HG03469 (cell line): ENCODE measurements around the gene OR52E4.

Experiments
- ATAC-seq: cut with Tn5 transposase; IDR thresholded peaks from one replicate; pipeline ENCODE4 v1.9.1; 2021; ENCODE audit warnings: mild to moderate bottlenecking, moderate library complexity, moderate number of reproducible peaks; ENCODE audit not compliant: unreplicated experiment

The OR52E4 gene

DNA sequence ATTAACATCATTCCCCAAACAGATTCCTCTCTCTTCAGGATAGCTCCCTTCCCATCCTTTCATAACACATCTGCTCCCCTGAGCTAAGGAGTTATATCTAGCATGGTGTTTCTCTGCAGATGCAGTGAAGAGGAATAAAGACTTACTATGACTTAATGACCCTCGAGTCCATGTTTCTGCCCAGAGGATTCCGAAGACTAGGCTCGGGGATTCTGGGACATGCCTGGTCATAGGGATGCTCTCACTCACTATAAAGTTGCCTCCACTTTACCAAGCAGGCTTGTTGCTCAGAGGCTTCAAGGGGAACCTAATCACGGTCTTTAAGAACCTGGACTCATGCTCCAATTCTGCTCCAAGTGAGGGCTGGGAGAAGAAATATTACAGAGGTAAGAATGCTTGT is at the start of gene OR52E4:
Gene OR52E4 (plus strand): TSS at position 301 of the 400 bp plus-strand sequence. CDS start 3,664 bp downstream, outside the sequence.
- ATAC-seq = no peak

DNA sequence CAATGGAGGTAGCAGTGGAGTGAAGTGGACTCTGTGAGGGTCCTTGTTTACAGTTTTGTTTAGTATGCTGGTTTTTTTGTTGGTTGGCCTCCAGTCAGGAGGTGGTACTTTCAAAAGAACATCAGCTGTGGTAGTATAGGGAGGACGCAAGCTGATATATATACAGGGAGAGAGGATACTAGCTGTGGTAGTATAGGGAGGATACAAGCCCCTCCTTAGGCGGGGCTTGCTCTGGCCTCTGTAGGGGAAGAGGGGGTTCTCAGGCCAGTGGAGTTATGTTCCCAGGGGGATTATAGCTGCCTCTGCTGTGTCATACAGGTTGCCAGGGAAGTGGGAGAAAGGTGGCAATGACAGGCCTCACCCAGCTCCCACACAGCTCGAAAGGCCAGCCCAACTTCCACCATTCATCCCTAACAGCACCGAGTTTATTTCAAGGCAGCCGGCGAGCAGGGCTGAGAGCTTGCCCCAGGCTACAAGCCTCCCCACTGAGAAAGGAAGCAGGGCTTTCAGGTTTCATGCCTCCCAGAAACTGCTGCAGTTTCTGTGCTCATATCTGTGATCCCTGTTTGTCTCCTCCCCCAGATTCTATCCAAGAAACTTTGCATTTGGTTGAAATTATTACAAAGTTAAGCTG is 49.1 kb upstream of the OR52E4 start:
- no peak for ATAC-seq

DNA sequence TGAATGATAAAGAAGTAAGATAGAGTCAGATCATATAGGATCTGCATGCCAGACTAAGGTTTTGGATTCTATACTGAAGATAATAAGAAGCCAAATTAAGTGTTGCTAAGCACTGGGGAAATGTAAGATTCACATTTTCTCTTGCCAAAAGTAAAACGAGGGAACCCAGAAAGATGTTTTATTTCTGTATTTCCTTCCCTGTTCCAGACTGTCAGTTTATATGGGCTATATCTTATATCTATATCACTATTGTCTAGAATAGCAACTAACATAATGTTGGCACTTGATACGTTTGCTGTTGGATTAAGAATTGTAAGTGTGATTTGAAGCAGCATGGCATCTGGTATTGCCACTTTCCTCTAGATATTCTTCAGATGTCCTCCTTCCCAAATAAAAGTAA is 47.0 kb upstream of the OR52E4 start:
- ATAC-seq = no peak

DNA sequence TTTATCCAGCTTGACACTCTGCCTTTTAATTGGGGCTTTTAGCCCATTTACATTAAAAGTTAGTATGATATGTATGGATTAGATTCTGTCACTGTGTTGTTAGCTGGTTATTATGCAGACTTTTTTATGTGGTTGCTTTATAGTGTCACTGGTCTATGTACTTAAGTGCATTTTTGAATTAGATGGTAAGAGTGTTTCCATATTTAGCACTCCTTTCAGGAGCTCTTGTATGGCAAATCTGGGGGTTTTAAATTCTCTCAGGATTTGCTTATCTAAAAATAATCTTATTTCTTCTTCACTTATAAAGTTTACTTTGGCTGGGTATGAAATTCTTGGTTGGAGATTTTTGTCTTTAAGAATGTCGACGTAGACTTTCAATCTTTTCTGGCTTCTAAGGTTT is 42.7 kb upstream of the OR52E4 start:
- ATAC-seq = no peak

DNA sequence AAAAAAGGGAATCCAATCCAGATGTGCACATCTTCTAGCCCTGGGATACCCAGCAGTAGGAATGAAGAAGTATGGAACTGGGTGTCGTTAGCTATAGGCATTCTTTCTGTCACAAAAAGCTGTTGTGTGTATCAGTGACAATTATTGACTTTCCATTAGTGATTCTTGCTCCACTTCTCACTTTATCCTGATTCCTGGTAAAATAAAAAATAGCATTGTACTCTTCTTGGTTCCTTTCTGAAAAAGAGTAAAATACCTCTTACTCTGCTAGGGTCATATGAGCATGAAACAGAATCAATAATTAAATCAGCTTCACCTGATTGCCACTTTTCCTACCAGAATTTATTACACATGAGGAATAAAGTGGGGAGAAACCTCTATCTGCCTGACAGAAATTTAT is 38.6 kb upstream of the OR52E4 start, which contains the start of gene OR52E6:
Gene OR52E6 (minus strand): TSS at position 101 of the 400 bp plus-strand sequence. CDS start 0 bp downstream, at position 101.
- no peak for ATAC-seq

DNA sequence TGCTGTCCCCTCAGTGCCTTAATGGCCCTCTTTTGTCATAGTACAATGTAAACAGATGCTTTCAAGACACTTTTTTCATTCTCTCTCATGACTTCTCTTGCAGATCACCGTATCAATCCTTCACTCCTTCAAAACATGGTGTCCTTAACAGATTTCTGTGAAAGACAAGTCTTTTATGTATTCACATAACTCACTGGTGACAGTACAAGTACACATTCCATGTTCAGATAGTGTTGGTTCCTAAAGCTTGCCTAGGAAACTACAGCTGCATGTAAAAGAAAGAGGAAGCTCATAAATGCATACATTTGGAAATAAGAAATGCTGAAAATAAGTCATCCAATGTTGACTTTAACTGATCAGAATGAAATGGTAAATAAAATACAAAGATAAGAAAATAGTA is 33.7 kb upstream of the OR52E4 start:
- no peak for ATAC-seq

DNA sequence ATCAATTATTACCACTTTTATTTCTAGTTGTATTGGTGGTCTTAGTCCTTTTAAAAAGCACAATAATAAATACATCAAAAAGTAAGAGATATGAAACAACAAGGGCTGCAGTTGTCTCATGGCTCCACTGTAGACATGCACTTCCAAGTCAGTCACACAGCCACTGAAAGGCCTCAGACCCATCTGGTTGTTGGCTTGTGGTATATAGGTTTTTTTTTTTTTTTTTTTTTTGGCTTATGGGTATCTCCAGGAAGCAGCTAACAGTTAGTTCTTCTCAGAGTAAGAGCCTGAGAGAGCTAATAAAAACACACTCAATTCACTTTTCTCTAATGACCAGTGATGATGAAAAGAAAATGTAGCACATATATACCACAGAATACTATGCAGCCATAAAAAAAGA is 32.7 kb upstream of the OR52E4 start:
- ATAC-seq = no peak

DNA sequence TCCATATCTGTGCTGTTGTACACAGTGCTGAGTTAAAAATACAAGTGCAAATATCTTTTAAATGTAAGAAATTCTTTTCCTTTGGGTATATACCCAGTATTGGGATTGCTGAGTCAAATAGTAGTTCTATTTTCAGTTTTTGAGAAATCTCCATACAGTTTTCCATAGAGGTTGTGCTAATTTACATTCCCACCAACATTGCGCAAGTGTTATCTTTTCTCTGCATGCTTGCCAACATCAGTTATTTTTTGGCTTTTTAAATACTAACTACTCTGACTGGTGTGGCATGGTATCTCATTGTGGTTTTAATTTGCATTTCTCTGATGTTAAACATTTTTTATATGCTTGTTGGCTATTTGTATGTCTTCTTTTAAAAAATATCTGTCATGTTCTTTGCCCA is 29.4 kb upstream of the OR52E4 start:
- no peak for ATAC-seq

DNA sequence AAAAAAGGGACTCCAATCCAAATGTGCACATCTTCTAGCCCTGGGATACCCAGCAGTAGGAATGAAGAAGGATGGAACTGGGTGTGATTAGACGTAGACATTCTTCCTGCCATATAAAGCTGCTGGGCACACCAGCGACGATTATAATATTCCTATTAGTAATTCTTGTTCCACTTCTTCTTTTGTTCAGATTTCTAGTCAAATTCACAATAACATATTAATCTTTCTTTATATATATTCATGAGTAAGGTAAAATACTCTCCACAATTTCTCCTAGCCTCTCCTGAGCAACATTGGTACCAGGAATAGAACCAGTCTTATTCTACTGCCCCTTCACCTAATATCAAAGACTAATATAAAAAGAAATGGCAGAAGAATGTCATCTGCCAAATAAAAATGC is 22.8 kb upstream of the OR52E4 start, which contains the start of gene OR52E8:
Gene OR52E8 (minus strand): TSS at position 101 of the 400 bp plus-strand sequence. CDS start 0 bp downstream, at position 101.
- ATAC-seq = no peak

DNA sequence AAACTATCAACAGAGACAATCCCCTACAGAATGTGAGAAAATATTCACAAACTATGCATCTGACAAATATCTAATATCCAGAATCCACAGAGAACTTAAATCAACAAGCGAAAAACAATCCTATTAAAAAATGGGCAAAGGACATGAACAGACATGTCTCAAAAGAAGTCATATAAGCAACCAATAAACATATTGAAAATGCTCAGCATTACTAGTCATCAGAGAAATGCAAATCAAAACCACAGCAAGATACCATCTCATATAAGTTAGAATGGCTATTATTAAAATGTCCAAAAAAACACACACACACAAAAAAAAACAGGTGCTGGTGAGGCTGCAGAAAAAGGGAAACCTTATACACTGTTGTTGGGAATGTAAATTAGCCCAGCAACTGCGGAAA is 14.6 kb upstream of the OR52E4 start:
- ATAC-seq = no peak

DNA sequence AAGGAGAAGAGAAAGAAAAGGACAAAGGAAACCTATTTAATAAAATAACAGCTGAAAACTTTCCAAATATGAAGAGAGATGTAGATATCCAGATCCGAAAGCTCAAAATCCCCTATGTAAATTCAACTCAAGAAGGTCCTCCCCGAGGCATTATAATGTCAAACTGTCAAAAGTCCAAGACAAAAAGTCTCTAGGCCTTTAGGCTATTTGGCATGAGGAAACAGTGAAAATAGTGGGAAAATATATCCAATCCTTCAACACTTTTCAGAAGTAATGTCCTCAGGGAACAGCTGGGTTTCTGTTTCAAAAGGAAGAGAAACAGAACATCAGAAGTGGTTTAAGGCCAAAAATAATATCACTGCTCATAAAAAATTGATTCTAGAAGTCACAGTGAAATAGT is 1.9 kb upstream of the OR52E4 start:
- no peak for ATAC-seq

DNA sequence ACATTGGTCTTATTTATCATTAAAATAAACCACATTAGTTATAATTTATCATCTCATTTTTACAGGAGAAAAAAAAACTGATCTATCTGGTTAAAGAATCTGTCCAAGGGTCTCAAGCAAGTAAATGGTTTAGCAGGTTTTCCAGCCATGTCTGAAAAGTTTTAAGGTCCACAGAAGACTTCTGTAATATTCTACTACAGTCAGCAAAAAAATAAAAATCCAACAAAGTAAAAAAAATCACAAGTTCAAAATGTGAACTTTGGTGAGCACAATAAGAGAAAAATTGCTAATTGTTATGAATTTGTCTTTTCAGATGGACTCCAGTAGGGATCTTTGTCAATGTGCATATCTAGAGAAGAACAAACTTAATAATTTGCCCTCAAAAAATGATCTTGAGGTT is 1.3 kb downstream of the OR52E4 start:
- no peak for ATAC-seq

DNA sequence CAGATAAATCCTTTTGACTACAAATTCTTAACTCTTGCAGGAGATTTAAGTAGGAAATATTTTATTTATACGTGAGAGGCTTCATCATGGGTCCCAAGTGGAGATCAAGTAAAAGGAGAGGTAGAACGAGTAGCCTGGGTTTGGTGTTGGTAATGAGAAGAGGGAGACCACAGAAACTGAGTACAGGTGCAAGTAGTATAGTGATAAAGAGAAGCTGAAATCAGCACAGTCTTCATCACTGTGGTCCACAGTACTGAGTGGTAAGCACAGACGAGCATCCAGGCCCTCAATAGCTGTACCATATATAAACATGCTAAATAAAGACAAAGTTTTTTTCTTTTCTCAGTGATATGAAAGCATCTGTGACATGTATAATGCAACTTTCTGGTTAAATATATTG is 6.7 kb downstream of the OR52E4 start:
- ATAC-seq = no peak

DNA sequence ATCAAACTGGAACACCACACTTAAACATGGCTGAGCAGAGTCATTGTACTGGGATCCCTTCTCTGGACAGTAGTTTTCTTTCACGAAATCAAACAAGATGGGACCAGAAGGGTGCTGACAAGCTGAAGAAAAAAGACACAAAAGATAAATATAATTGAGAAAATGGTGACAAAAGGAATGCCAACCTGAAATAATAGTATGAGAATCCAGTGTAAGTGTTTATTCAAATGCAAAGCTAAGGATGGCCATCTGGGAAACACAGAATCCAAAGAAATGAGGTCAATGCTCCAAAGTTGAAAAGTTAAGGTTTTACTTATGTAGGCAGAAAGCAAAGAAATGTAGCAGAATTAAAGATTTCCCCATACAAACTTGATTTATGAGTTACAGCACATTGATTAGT is 7.2 kb downstream of the OR52E4 start:
- no peak for ATAC-seq

DNA sequence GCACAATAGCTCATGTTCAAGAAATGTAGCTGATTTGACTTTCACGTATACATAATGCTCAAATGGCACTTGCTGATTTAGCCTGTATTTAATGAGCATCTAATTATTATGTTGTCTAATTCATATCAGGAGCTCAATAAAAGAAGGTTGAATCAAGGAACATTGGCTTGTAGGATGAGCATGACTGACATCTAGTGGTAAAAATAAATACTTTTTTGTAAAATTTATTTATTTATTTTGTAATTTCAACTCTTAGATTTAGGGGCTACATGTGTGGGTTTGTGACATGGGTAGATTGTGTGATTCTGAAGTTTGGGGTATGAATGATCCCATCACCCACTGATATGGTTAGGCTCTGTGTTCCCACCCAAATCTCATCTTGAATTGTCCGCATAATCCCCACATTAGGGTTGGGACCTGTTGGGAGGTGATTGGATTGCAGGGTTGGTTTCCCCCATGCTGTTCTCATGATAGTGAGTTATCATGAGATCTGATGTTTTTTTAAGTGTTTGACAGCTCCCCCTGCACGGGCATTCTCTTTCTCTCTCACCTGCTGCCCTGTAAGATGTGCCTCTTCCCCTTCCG is 10.9 kb downstream of the OR52E4 start:
- ATAC-seq = no peak

DNA sequence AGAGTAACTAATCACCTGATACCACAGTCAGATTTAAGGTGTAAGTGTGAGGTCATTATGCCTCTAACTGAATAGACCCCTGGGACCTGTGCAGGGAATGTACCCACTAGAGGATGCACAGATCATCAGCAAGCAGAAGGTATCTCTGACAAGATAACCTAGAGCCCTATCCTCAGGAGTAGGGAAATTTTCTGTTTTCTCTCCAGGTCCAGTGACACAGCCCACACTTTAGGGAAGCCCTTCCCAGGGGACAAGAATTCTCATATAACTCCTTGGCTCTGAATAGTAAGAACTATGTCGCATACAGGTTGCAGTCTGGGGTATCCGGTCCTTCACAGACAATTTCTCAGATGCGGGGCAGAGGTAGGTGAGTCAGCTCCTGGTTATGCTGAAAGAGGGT is 12.5 kb downstream of the OR52E4 start, which contains the start of gene OR52E5:
Gene OR52E5 (plus strand): TSS at position 301 of the 400 bp plus-strand sequence. CDS start 7,569 bp downstream, outside the sequence.
- no peak for ATAC-seq

DNA sequence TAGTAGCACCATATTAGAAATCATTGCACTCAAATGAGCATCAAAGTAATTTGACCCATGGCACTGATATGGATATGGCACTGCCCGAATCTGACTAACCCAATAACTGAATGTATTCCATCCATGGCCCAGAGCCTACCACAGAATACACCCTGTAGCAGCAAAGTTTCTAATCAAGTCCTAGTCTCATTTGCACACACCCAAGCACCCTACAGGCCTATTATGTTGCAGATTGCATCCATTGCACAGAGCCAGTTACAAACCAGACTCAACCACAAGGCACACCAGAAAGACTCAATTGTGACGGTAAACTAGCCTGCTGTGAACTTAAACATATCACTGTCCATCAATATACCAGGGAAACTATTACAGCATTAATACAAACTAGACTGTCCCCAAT is 19.1 kb downstream of the OR52E4 start:
- no peak for ATAC-seq

DNA sequence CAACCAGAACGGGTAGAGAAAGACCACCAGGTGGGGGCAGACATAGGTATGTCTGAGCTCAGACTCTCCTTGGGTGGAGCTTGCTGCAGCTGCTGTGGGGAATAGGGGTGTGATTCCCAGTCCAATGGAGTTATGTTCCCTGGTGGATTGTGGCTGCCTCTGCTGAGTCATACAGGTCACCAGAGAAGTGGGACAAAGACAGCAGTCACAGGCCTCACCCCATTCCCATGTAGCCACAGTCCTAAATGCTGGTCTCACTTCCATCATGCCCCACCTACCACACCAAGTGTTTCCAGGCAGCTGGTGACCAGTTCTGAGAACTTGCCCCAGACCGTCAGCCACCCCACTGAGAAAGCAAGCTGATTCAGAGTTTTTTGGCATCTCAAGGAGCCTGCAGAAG is 30.1 kb downstream of the OR52E4 start:
- no peak for ATAC-seq

DNA sequence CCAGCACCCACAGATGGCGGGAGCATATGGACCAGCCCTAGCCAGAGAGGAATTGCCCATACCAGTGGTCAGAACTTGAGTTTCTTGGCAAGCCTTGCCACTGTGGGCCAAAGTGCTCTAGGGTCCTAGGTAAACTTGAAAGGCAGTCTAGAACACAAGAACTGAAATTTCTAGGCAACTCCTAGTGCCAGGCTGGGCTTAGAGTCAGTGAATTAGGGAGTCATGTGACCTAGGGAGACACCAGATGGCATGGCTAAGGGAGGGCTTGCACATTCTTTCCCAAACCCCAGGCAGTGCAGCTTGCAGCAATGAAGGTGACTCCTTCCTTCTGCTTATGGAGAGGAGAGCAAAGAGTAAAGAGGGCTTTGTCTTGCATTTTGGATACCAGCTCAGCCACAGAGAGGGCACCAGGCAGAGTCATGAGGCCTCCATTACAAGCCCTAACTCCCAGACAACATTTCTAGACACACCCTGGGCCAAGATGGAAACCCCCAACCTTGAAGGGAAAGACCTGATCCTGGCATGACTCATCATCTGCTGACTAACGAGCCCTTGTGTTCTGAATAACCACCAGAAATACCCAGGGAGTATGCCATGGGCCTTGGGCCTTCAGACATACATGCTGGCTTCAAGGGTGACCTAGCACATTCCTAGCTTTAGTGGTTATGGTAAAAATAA is 42.5 kb downstream of the OR52E4 start:
- ATAC-seq = peak; percentile 77

DNA sequence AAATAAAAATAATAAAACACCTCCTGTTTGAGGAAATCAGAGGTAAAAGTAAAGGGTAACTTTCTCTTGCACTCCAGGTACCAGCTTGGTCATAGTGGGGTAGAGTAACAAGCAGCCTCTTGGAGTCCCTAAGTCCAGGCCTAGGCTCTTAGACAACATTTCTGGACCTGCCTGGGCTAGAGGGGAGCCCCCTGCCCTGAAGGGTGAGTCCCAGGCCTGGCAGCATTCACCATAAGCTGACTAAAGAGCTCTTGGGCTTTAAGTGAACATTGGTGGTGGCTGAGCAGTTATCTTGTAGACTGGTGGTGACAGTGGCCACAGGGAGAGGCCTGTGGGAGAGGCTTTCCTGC is 43.0 kb downstream of the OR52E4 start:
- ATAC-seq = peak; percentile 20

DNA sequence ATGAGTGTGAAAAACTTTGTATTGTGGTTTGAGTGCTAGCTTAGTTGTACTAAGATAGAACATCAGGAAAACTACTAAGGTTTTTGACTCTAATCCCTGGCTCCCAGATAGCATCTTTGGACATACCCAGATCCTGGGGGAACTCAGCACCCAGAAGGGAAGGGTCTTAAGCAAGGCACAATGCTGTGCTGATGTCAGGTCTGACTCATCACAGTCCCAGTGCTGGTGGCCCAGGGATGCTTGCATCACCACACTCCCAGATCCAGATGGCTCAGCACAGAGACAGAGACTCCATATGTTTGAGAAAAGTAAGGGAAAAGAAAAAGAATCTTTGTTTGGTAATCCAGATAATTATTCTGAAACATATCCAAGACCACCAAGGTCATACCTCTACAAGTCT is 43.4 kb downstream of the OR52E4 start:
- ATAC-seq = no peak

DNA sequence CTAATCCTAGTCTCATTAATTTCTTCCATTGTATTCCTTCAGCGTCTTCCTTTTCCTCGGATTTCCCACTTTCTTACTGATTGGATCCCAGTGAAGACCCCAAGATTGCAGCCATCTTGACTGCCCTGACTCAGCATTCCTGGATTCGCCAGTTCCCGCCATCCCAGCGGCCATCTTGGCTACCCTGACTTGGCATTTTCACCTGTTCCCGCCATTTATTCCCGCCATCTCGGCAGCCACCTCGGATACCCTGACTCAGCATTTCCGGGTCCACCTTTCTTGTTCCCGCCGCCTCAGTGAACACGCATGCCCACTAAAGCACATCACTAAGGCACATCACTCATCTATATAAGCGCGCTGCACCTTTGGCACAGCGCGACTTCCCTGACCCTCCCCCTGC is 47.8 kb downstream of the OR52E4 start:
- ATAC-seq = no peak
